Measurements from ENCODE around the gene MFSD12. TPM values are rescaled to one million over a fixed set of nuclear protein-coding genes. Genes with fewer than 3 reads are reported as not detected.

Gene MFSD12
- total RNA-seq, 2 experiments from 2014 or later, result 84.5 to 90.8 TPM

GRCh38 chr19:3563709-3564524, 6.5 kb upstream of the MFSD12 start:
- ATAC-seq (ENCODE audit: low read depth), result no peak
- Mint-ChIP-seq H3K27me3 (no peaks in the 10 kb centered on the region), H3K4me3 (no peak overlapping the region), H3K27ac (no peak overlapping the region), H3K36me3 (no peaks in the 10 kb centered on the region), H3K9me3 (no peaks in the 10 kb centered on the region), H3K4me1 (no peaks in the 10 kb centered on the region)
- DNase-seq, result no peak
- POLR2A ChIA-PET, result interaction anchor here (0.6 kb wide), 1 partner anchor 47 kb away, joined by 3 read pairs; no protein-coding TSS in a partner anchor

DNA sequence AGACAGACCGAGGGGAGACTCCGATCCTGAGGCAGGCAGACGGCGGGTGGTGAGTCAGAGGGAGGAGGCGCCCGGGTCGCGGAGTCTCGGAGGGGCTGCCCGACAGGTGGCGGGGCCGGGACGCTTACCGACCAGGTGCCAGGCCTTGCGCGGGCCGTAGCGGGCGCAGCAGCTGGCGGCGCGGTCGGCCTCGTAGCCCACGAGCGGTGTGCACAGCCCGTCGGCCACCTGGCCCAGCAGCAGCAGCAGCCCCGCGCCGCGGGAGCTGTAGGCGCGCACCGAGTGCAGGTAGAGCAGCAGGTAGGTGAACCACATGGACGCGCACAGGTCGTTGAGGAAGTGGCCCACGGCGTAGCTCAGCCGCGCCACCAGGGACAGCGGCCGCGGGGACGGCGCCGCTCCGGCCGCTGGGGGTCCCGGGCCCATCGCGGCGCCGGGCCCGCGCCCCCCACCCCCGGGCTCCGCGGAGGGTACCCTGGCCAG, 367 bp downstream of the MFSD12 start:
- peak; percentile 75 for DNase-seq
- Mint-ChIP-seq H3K27ac (peak overlapping the region; percentile 88), H3K9me3 (no peaks in the 10 kb centered on the region), H3K4me3 (peak overlapping the region; percentile 95), H3K36me3 (no peaks in the 10 kb centered on the region), H3K27me3 (no peaks in the 10 kb centered on the region), H3K4me1 (peaks cover 34% of the 10 kb centered on the region)
- ATAC-seq (ENCODE audit: low read depth), result peak; percentile 13
- POLR2A ChIA-PET, result interaction anchor here (0.5 to 1.4 kb wide), 7 partner anchors 10 to 255 kb away, joined by 3 to 8 read pairs (median 3); no protein-coding TSS in a partner anchor

- Mint-ChIP-seq H3K4me3 (peak overlapping the region; percentile 95), H3K27ac (peak overlapping the region; percentile 88)
- POLR2A ChIA-PET, result interaction anchor here (0.5 to 1.4 kb wide), 7 partner anchors 10 to 421 kb away, joined by 3 to 8 read pairs (median 3); no protein-coding TSS in a partner anchor
Observed at GRCh38 chr19:3556423-3556977, 886 bp downstream of the MFSD12 start.

DNA sequence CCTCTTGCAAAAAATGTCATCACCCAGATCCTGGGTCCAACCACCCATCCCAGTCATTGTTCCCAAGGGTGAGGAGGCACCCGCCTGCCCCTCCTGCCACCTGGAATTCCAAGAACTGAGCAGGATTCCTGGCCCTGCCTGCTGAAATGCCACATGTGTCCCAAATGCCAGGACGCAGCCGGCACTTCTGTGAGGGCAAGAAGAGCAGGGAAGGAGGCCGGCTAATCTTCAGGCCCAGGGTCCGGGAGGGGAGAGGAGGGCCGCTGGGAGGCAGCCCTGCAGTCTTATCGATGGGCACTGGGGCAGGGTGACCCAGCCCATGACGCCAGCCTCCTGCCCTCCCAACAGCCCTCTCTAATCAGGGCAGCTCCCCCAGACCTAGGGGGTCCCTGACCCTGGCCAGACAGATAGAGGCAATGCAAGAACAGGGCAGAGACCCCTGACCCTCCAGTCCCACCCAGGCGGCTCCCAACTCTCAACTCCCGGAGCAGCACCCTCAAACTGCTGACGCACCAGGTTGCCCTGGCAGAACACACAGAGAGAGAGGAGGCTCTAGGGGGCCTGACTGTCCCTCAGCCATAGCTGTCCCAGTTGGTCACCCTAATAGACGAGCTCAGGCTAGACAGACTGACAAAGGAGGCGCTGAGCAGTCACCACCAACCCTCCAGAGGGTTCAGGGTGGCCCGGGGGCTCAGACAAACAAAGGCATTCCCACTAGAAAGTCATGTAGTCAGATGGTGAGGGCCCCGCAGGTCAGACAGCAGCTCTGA, 1.5 kb downstream of the MFSD12 start:
- DNase-seq (peak; percentile 43), ATAC-seq (ENCODE audit: low read depth) (no peak)
- no peaks in the 10 kb centered on the region for H3K27me3 Mint-ChIP-seq
- H3K4me1 Mint-ChIP-seq, result peaks cover 36% of the 10 kb centered on the region
- H3K27ac Mint-ChIP-seq, result peak overlapping the region; percentile 88
- H3K9me3 Mint-ChIP-seq, result no peaks in the 10 kb centered on the region
- peak overlapping the region; percentile 95 for H3K4me3 Mint-ChIP-seq
- POLR2A ChIA-PET, result interaction anchor here (0.6 to 1.1 kb wide), 5 partner anchors 12 to 420 kb away, joined by 3 to 6 read pairs (median 3); no protein-coding TSS in a partner anchor
- peaks cover 1% of the 10 kb centered on the region for H3K36me3 Mint-ChIP-seq

More at GRCh38 chr19:3556423-3556977, 886 bp downstream of the MFSD12 start:
- H3K36me3 Mint-ChIP-seq, result no peaks in the 10 kb centered on the region
- ATAC-seq (ENCODE audit: low read depth) (no peak), DNase-seq (no peak)
- no peaks in the 10 kb centered on the region for H3K27me3 Mint-ChIP-seq
- no peaks in the 10 kb centered on the region for H3K9me3 Mint-ChIP-seq
- H3K4me1 Mint-ChIP-seq, result peaks cover 35% of the 10 kb centered on the region

- peak; percentile 40 for ATAC-seq (ENCODE audit: low read depth)
- Mint-ChIP-seq H3K4me1 (peaks cover 36% of the 10 kb centered on the region), H3K27me3 (no peaks in the 10 kb centered on the region), H3K36me3 (peaks cover 2% of the 10 kb centered on the region), H3K9me3 (no peaks in the 10 kb centered on the region), H3K4me3 (peak overlapping the region; percentile 80), H3K27ac (peak overlapping the region; percentile 95)
- POLR2A ChIA-PET, result interaction anchor here (0.6 to 1.4 kb wide), 11 partner anchors 12 to 1302 kb away, joined by 3 to 8 read pairs (median 3); partner anchors contain the start of genes APBA3 and DAPK3
- peak; percentile 55 for DNase-seq
Observed at GRCh38 chr19:3554254-3555083, 2.9 kb downstream of the MFSD12 start.

GRCh38 chr19:3551792-3552095, 5.6 kb downstream of the MFSD12 start:
- no peaks in the 10 kb centered on the region for H3K27me3 Mint-ChIP-seq
- no peak overlapping the region for H3K4me3 Mint-ChIP-seq
- H3K9me3 Mint-ChIP-seq, result no peaks in the 10 kb centered on the region
- H3K36me3 Mint-ChIP-seq, result peaks cover 2% of the 10 kb centered on the region
- DNase-seq (no peak), ATAC-seq (ENCODE audit: low read depth) (no peak)
- POLR2A ChIA-PET, result no interaction called here
- peaks cover 32% of the 10 kb centered on the region for H3K4me1 Mint-ChIP-seq
- peak overlapping the region; percentile 30 for H3K27ac Mint-ChIP-seq

GRCh38 chr19:3550947-3551791, 6.2 kb downstream of the MFSD12 start:
- ATAC-seq (ENCODE audit: low read depth), result no peak
- Mint-ChIP-seq H3K27ac (peak overlapping the region; percentile 30), H3K27me3 (no peaks in the 10 kb centered on the region), H3K36me3 (peaks cover 2% of the 10 kb centered on the region), H3K9me3 (no peaks in the 10 kb centered on the region), H3K4me1 (peaks cover 26% of the 10 kb centered on the region), H3K4me3 (no peak overlapping the region)
- POLR2A ChIA-PET, result no interaction called here
- DNase-seq, result no peak

DNA sequence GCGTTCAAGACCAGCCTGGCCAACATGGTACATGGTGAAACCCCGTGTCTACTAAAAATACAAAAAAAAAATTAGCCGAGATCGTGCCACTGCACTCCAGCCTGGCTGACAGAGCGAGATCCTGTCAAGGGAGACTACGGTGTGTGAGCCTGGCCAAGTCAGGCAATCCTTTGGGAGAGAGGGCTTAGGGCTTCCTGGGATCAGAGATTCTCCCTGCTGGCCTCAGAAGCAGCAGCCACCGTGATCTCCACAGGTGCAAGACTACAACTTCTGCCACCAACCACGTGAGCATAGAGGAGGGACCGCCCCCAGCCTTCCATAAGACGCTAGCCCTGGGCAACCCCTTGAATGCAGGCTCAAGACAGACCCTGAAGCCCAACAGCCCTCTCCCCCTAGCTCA, 7.6 kb downstream of the MFSD12 start:
- no peak for ATAC-seq (ENCODE audit: low read depth)
- POLR2A ChIA-PET, result no interaction called here
- H3K4me1 Mint-ChIP-seq, result peaks cover 20% of the 10 kb centered on the region
- H3K36me3 Mint-ChIP-seq, result peaks cover 6% of the 10 kb centered on the region
- no peak overlapping the region for H3K27ac Mint-ChIP-seq
- no peaks in the 10 kb centered on the region for H3K27me3 Mint-ChIP-seq
- H3K4me3 Mint-ChIP-seq, result no peak overlapping the region
- DNase-seq, result no peak
- no peaks in the 10 kb centered on the region for H3K9me3 Mint-ChIP-seq

DNA sequence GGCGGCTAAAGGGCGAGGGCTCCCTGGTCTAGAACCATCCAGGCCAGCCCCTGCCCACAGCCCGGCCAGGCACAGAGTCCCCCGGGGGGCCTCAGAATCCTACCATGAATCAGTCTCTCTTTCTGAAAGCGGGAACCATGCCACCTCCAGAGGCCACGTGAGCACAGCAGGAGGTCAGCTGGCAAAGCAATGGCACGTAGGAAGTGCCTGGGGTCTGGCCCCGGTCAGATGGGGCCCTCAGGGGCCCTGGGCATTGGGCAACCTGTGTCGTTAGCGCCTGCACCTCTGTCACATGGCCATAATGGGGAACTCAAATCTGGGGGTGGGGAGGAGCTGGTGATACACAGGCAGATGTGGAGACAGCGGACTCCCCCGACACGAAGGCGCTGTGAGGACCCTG, 8.8 kb downstream of the MFSD12 start:
- no peaks in the 10 kb centered on the region for H3K9me3 Mint-ChIP-seq
- no peak overlapping the region for H3K27ac Mint-ChIP-seq
- POLR2A ChIA-PET, result interaction anchor here (0.6 kb wide), 1 partner anchor 1281 kb away, joined by 6 read pairs; no protein-coding TSS in a partner anchor
- ATAC-seq (ENCODE audit: low read depth) (no peak), DNase-seq (no peak)
- H3K4me1 Mint-ChIP-seq, result peaks cover 15% of the 10 kb centered on the region
- no peak overlapping the region for H3K4me3 Mint-ChIP-seq
- peaks cover 6% of the 10 kb centered on the region for H3K36me3 Mint-ChIP-seq
- H3K27me3 Mint-ChIP-seq, result no peaks in the 10 kb centered on the region

GRCh38 chr19:3547767-3548282, 9.6 kb downstream of the MFSD12 start:
- H3K27ac Mint-ChIP-seq, result no peak overlapping the region
- no peaks in the 10 kb centered on the region for H3K9me3 Mint-ChIP-seq
- peaks cover 11% of the 10 kb centered on the region for H3K4me1 Mint-ChIP-seq
- no peaks in the 10 kb centered on the region for H3K27me3 Mint-ChIP-seq
- peaks cover 6% of the 10 kb centered on the region for H3K36me3 Mint-ChIP-seq
- DNase-seq, result no peak
- ATAC-seq (ENCODE audit: low read depth), result no peak
- H3K4me3 Mint-ChIP-seq, result no peak overlapping the region
- POLR2A ChIA-PET, result no interaction called here

DNA sequence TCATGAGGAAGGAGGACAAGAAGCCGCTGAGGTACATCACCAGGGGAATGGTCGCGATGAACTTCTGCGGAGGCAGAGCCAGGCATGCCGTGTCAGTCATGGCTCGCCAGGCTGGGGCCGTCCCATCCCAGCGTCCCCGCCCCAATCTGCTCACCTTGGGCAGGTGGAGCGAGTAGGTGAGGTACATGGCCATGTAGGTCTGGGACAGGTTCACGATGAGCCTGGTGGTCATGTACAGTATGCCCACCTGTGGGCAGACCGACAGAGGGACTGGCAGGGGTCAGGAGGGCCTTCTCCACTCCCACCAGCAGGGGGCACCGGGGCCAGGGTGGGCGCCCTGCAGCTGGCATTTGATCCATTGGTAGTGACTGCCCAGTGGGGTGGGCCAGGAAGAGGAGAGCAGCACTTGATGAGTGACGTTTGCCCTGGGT, 10.1 kb downstream of the MFSD12 start:
- Mint-ChIP-seq H3K4me3 (no peak overlapping the region), H3K36me3 (peaks cover 6% of the 10 kb centered on the region), H3K27me3 (no peaks in the 10 kb centered on the region), H3K27ac (no peak overlapping the region), H3K4me1 (peaks cover 8% of the 10 kb centered on the region), H3K9me3 (no peaks in the 10 kb centered on the region)
- POLR2A ChIA-PET, result interaction anchor here (1.3 kb wide), 1 partner anchor 10 kb away, joined by 4 read pairs; the partner anchor contains the start of gene MFSD12
- ATAC-seq (ENCODE audit: low read depth), result no peak
- DNase-seq, result peak; percentile 51

Data from activated naive CD8-positive, alpha-beta T cell treated with anti-CD3 and anti-CD28 coated beads, Interleukin-2, amount 10 ng/mL, durations not matched to agents 7 days and 5 days (primary cell).